ENCODE data around the gene PRRC2B.

- TF ChIP-seq, protein P1, sequence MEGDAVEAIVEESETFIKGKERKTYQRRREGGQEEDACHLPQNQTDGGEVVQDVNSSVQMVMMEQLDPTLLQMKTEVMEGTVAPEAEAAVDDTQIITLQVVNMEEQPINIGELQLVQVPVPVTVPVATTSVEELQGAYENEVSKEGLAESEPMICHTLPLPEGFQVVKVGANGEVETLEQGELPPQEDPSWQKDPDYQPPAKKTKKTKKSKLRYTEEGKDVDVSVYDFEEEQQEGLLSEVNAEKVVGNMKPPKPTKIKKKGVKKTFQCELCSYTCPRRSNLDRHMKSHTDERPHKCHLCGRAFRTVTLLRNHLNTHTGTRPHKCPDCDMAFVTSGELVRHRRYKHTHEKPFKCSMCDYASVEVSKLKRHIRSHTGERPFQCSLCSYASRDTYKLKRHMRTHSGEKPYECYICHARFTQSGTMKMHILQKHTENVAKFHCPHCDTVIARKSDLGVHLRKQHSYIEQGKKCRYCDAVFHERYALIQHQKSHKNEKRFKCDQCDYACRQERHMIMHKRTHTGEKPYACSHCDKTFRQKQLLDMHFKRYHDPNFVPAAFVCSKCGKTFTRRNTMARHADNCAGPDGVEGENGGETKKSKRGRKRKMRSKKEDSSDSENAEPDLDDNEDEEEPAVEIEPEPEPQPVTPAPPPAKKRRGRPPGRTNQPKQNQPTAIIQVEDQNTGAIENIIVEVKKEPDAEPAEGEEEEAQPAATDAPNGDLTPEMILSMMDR (IDR thresholded peaks at IDR 0.05) = no peak
- TF ChIP-seq POLR2AphosphoS5 (IDR thresholded peaks at IDR 0.05; ENCODE audit: low read depth, low read length) (no peak), REST (IDR thresholded peaks at IDR 0.05; ENCODE audit: insufficient read depth in 1 of 2, low read depth in 2 of 2, low read length in 1 of 2) (no peak), TCF7L2 (IDR thresholded peaks at IDR 0.05; ENCODE audit: low read depth, low read length) (no peak), SIN3A (IDR thresholded peaks at IDR 0.05; ENCODE audit: borderline replicate concordance, insufficient read depth, low read depth, low read length) (no peak)
Measured at GRCh38 chr9:131469356-131469755, 75.5 kb downstream of the PRRC2B start.

Data from Panc1 (cell line).